Measurements from ENCODE around the gene SPINK8. TPM values are rescaled to one million over a fixed set of nuclear protein-coding genes. Genes with fewer than 3 reads are reported as not detected.
A peak's percentile ranks its signal among the peaks of the same experiment; 100 is the strongest.

Gene SPINK8
- total and polyA plus RNA-seq, 2 donors from 2014 or later, result not detected

GRCh38 chr3:48371651-48372376, 38.4 kb upstream of the SPINK8 start, which contains the start of gene FBXW12:
Gene FBXW12, plus strand, starts transcription at chr3:48372219. Its CDS starts 549 bp downstream, at chr3:48372768.
- no peak within 1 kb of the TSS for H3K4me3 ChIP-seq (ENCODE audit: low read length in 3 of 3)
- no peak for TF ChIP-seq CTCF (IDR thresholded peaks at IDR 0.05; ENCODE audit: borderline replicate concordance, extremely low read depth, insufficient read depth)
- intact Hi-C loops (cut with DNase I), result no loop called here
- H3K27ac ChIP-seq (ENCODE audit: low read depth in 2 of 2, low read length in 2 of 2), result no peak within 1 kb of the TSS
- no peak for FAIRE-seq
- H3K4me1 ChIP-seq (ENCODE audit: control insufficient read depth in 2 of 3, insufficient read depth in 2 of 3, low read depth in 1 of 3, low read length in 3 of 3), result peaks cover 0 to 2% (median 0%) of the 10 kb centered on the region in 3 donors
- no peaks in the 10 kb centered on the region for H3K36me3 ChIP-seq (ENCODE audit: control insufficient read depth in 2 of 3, insufficient read depth in 3 of 3, low read length in 3 of 3)
- no peaks in the 10 kb centered on the region for H3K27me3 ChIP-seq (ENCODE audit: control insufficient read depth, insufficient read depth, low read length)
- H3K9ac ChIP-seq (ENCODE audit: low read length in 3 of 3), result no peak within 1 kb of the TSS
- H3K9me3 ChIP-seq (ENCODE audit: control insufficient read depth in 2 of 3, insufficient read depth in 1 of 3, low read length in 3 of 3), result no peaks in the 10 kb centered on the region
- no peak for DNase-seq

- intact Hi-C loops (cut with DNase I), result no loop called here
- Histone ChIP-seq H3K36me3 (ENCODE audit: control insufficient read depth in 2 of 3, insufficient read depth in 3 of 3, low read length in 3 of 3) (no peaks in the 10 kb centered on the region), H3K4me3 (ENCODE audit: low read length in 3 of 3) (no peak overlapping the region), H3K27me3 (ENCODE audit: control insufficient read depth, insufficient read depth, low read length) (no peaks in the 10 kb centered on the region), H3K4me1 (ENCODE audit: control insufficient read depth in 2 of 3, insufficient read depth in 2 of 3, low read depth in 1 of 3, low read length in 3 of 3) (peaks cover 0 to 2% (median 0%) of the 10 kb centered on the region in 3 donors), H3K27ac (ENCODE audit: low read depth in 2 of 2, low read length in 2 of 2) (no peak overlapping the region), H3K9me3 (ENCODE audit: control insufficient read depth in 2 of 3, insufficient read depth in 1 of 3, low read length in 3 of 3) (no peaks in the 10 kb centered on the region), H3K9ac (ENCODE audit: low read length in 3 of 3) (no peak overlapping the region)
- DNase-seq (peak in 2 of 5 donors; percentile 47 to 55), FAIRE-seq (no peak)
- TF ChIP-seq CTCF (IDR thresholded peaks at IDR 0.05; ENCODE audit: borderline replicate concordance, extremely low read depth, insufficient read depth), result no peak
Observed at GRCh38 chr3:48370333-48370713, 36.9 kb upstream of the SPINK8 start.

GRCh38 chr3:48369693-48370332, 36.4 kb upstream of the SPINK8 start:
- Histone ChIP-seq H3K36me3 (ENCODE audit: control insufficient read depth in 2 of 3, insufficient read depth in 3 of 3, low read length in 3 of 3) (no peaks in the 10 kb centered on the region), H3K9me3 (ENCODE audit: control insufficient read depth in 2 of 3, insufficient read depth in 1 of 3, low read length in 3 of 3) (no peaks in the 10 kb centered on the region), H3K27me3 (ENCODE audit: control insufficient read depth, insufficient read depth, low read length) (no peaks in the 10 kb centered on the region), H3K4me1 (ENCODE audit: control insufficient read depth in 2 of 3, insufficient read depth in 2 of 3, low read depth in 1 of 3, low read length in 3 of 3) (peaks cover 0 to 2% (median 0%) of the 10 kb centered on the region in 3 donors), H3K9ac (ENCODE audit: low read length in 3 of 3) (no peak overlapping the region), H3K4me3 (ENCODE audit: low read length in 3 of 3) (no peak overlapping the region), H3K27ac (ENCODE audit: low read depth in 2 of 2, low read length in 2 of 2) (no peak overlapping the region)
- intact Hi-C loops (cut with DNase I), result no loop called here
- FAIRE-seq (no peak), DNase-seq (peak in 2 of 5 donors; percentile 8 to 9)
- no peak for TF ChIP-seq CTCF (IDR thresholded peaks at IDR 0.05; ENCODE audit: borderline replicate concordance, extremely low read depth, insufficient read depth)

All from kidney (tissue), 14 donors.